GM21717 (cell line): Measurements from ENCODE around the gene TBC1D17.

Experiments used
- ATAC-seq: cut with Tn5 transposase; IDR thresholded peaks from one replicate; pipeline ENCODE4 v1.9.1; 2021; ENCODE audit warnings: mild to moderate bottlenecking, moderate library complexity; ENCODE audit not compliant: unreplicated experiment

Gene TBC1D17

DNA sequence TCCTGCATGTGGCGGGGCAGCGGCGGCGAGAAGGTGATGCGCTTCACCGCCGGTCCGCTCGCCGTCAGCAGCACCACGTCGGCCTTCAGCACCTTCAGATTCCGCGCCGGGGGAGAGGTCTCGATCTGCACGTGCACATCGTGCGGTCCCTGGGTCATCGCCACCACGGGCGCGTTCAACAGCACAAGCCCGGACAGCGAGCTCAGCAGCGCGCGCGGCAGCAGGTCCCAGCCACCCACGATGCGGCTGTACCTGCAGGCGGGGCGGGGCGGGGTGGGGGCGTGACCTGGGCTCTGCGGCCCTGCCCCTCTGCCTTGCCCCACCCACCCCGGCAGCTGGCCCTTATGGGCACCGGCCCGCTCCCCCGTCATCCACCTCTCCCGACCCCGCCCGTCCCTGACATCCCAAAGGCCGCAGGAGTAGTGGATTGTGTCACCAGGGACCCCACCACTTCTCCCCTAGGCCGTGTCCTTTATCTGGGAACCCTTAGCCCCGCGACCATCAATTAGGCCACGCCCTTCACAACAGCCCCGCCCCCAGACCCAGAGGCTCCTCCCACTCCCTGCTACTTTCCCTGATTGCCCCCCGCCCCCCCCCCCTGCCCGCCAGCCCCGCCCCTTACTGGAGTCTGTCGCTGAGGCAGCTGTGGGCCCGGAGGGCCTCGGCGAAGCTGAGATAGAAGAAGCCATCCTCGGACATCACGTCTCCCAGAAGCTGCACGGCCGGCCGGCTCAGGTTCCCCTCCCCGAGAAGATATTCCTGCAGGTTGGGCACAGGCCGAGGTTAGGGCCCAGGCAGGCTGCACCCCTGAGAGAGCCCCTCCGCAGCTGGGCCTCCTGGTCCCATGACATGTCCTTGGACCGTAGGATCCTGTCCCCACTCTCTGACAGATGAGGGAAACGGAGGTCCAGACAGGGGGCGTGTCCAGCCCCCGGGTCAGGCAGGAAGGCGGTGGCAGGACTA lies 13.1 kb downstream of the TBC1D17 start:
- no peak for ATAC-seq

DNA sequence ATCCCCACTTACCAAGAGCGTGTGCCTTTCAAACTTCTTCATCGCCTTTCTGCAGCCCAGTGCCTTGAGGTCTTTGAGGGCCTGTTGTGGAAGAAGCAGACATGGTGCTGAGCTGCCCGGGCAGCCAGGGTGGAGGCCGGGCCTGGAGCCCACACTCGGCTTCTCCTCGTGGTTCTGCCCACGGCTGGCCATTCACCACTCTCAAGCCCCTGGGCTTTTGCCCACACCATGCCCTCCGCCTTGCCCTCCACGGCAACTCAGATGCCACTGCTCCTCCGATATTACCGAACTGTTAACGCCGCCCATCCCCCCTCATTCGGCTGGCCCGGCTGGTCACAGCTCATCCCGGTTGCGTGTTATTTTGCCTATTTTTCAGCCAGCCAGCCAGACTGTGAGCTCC lies 13.9 kb downstream of the TBC1D17 start:
- no peak for ATAC-seq

DNA sequence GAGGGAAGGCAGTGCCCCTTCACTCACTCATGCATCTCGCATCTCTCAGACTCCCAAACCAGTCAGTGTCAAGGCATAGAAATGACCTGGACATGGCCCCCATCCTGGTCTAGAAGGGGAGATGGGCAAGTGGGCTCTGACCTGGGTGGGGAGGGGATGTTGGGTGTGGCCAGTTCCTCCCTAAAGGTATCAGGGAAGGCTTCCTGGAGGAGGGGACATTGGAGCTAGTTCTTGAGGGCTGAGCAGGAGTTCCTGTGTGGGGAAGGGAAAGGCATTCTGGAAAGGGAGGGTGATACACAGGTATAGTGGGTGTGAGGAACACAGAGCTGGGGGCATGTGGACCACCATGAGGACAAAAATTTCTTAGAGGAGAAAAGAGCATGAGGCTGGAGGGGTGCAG lies 15.2 kb downstream of the TBC1D17 start:
- no peak for ATAC-seq

DNA sequence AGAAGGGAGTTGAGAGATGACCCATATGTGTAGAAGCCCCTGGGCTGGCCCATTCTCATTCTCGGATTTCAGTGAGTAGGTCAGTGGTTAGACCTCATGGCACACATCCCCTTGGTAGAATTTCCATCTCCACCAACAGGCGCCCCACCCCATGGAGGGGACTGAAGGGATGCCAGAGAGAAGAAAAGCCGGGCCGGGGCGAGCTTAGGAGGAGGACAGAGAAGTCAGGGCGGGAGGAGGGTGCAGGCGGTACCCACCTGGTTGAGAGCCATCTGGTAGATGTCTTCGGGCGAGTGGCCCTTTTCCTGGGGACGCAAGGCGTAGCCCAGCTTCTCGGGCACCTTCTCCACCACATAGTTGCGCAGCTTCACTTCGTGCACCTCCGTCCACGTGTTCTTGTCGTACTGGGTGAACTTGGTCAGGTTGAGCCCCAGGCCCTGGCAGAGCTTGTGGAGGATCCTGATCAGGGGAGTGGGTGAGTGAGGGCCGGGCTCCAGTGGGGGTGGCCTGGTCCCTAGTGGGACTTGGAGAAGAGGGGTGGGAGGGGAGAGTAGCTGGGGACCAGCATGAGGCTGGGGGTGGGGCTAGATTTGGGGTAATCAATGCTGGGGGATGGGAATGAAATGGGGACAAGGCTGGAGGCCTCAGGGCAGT lies 16.6 kb downstream of the TBC1D17 start:
- no peak for ATAC-seq

DNA sequence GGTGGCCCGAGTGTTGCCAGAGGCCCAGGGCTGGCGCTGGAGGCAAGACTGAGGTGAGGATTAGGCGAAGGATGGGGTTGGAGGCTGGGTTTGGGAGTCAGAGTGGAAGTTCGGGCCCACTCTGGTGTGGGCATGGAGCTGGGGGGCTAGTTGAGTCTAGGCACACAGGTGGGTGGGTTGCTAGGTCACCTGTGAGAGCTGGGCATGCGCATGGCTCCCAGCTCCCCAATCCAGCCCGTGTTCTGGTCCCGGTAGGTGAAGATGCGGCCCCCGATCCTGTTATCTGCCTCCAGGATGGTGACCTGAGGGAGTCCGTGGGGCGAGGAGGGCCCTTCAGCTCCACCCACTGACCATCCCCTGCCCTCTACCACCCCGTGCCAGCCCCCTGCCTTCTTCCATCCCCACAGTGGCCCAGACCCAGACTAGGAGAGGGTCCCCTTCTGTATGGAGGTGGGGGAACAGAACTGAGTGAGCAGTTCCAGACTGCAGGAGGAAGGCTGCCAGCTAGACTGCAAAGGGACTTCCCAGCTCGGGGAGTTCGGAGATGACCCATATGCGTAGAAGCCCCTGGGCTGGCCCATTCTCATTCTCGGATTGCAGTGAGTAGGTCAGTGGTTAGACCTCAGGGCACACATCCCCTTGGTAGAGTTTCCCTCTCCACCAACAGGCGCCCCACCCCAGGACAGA lies 17.5 kb downstream of the TBC1D17 start:
- ATAC-seq, result no peak

DNA sequence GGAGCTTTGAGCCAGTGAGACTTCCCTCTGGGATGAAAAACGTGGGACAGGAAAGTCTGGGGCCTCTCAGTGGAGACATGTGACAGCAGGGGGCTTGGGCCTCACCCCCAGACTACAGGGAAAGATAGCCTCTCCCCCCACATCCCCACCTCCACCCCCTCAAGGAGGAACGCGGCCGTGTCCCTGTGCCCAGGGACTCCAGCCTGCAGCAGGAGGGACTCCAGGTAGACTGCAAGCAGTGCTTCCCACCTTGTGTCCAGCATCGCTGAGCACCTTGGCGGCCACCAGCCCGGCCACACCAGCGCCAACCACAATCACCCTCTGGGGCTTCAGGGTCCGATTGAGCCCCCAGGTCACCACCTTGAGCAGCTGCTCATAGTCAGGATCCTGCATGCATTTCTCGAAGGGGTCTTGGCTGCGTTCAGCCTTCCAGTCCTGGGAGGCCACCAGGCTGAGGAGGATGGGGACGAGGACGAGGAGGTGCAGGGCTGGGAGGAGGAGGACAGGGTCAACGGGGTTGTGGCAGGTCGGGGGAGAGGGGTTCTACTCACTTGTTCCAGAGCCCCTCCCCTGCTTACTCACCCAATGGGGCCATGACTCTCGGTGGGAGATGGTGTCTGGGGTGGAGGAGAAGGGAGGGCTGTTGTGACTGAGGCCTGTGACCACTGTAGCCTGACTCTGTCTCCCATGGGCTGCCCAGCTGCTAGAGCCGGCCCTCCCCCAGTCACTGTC lies 18.2 kb downstream of the TBC1D17 start:
- ATAC-seq, result no peak

DNA sequence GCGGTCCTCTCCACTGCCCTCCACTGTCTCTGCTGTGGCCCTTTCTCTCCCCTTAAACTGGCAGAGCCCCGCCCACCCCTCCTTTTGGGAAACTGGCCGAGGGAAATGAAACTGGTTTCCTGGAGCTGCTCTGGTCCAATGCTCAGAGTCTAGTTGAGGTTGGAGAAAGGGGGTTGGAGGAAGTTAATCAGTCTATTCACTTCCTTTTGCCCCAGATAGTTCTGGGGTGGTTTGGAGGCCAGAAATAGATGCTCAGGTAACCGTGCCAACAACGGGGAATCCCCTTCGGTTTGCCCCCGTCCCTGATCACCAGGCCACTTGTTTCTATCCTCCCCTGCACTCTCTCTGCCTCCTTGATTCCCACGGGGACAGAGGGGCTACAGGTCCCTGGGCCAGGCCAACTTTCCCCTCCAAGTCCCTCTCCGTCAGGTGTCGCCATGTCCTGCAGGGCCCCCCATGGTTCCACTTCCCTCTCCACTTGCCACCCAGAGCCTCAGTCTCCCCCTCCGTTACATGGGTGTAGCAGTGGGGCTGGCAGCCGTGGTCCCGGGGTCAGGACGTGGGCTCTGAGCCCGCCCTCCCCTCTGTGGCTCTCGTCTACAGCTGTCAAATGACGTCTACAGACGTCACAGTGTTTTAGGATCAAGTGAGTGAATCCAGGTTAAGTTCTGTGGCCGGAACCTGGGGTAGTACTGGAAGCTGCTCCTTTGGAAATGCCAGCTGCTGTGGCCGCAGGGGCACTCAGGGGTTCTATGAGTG lies 19.5 kb downstream of the TBC1D17 start, which contains the start of gene IL4I1:
Gene IL4I1, minus strand, starts transcription at position 25 of the 759 bp plus-strand sequence. CDS start 727 bp downstream, outside the sequence.
- peak; percentile 39 for ATAC-seq

DNA sequence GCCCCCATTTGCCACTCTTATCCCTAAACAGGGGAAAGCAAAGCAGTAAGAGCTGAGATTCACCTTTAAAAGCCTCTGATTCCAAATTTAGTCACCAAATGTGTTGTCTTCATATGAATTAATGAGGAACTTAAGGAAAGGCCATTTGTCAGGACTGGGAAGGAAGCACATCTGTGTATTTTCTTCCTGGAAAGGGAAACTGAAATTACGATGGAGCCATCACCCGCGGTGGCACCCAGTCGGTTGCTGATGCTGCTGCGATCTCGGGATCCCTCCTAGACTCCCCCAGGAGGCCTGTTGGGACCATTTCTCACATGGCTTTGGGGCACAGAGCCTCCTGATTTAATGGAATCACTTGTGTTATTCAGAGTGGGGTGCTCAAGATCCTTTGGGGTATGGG lies 26.6 kb downstream of the TBC1D17 start:
- no peak for ATAC-seq

DNA sequence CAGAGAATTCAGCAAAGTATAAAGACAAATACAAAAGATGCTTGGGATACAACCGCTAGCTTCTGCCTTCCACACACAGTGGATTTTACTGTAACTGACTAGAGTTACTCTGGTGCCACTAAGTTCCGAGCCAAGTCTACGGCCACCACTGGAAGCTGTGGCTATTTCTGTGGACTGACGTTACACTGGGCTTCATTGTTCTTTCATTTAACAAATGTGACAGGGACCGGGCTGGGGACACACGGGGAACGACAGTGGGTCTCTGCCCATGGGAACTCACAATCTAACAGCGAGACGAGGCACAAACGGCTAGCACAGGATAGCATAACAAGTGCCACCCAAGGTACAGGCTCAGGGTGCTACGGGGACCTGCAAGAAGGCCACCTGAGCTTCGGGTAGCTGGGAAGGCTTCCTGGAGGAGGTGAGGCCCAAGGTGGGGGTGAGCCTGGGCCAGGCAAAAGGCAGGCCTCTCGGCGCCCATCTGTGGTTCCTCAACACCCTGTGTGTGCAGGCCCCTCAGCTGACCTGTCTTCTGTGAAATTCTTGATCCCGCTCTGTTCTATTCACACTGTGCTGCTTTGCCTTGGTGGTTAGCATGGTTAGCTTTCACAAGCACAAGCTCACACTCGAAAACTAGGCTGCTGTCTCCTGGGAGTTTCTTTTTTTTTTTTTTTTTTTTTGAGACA lies 29.5 kb downstream of the TBC1D17 start:
- no peak for ATAC-seq

DNA sequence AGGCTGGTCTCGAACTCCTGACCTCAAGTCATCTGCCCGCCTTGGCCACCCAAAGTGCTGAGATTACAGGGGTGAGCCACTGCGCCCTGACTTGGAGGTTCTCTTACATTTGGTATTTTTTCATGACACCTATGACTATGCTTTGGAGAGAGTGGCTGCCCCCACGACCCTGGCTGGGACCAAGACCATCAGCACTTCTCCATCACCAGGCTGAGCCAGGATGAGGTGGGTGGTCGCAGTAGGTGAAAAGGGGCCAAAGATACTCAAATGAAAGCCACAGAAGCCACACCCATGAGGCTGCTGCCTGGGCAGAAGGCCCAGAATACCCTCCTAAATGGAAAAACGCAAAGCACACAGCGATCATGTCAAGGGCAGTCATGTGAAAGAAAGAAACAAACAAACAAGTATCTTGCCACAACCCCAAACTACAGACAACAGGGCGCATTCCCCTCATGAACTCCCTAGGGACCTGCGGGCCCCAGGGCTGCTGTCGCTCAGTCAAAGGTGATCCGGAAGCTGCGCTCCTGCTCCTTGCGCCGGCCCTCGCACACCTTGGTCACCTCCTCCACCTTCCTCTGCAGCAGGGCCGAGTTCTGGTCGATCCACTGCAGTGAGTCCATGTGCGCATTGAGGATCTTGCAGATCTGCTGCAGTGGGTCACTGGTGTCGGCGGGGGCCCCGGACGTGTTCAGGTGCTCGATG lies 30.4 kb downstream of the TBC1D17 start:
- no peak for ATAC-seq

DNA sequence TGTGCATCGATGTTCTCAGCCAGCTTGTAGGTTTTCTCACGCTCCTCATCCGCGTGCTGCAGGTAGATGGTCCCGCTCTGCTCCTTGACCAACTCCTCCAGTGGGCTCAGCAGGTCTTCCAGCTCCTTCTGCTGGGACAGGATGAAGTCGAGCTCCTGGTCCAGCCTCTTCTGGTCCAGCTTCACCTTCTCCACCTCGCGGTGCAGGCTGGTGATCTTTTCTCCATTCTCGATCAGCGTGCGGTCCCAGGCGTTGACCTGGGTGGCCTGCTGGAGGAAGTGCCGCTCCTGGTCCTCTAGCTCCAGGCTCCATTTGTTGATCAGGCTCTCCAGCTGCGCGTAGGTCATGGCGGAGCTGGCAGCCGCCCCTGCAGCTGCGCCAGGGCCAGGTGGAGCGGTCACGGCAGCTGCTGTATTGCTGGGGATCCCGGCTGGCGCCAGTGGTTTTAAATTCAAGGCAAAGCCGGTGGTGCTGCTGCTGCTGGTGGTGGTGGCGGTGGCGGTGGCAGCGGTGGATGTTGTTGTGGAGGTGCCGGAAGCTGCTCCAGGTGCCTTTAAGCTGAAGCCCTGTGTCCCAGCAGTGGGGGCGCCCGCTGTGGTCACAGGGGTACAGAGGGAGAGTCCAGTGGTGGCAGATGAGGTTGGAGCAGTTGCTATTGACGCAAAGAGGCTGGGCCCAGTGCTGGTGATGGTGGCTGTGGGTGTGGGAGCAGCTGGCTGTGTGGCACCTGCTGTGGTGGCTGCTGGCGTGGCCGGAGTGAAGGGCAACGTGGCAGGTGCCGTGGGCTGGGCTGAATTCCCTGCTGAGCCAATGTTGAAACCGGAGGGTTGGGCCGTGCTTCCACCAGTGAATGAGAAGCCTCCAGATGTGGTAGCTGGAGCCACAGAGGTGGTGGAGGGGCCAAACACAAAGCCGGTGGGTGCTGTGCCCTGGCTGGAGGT lies 31.2 kb downstream of the TBC1D17 start:
- no peak for ATAC-seq

DNA sequence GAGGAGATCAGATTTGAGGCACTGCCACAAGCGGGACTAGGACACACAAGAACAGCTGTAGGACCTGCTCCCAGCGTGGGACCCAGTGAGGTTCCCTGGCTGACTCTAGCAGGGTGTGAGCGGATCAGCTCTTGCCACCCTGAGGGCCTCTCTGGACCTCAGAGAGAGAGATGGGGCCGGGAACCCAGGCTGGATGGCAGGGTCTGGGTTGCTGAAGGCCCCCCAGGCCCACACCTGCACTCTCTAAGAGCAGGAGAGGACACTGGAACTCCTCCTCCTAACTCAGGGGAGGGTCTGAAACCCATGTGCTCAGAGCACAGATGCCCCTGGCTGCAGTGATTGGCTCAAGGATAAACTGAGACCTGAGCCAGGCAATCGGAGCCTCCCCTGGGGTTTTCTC lies 32.7 kb downstream of the TBC1D17 start:
- ATAC-seq, result no peak

DNA sequence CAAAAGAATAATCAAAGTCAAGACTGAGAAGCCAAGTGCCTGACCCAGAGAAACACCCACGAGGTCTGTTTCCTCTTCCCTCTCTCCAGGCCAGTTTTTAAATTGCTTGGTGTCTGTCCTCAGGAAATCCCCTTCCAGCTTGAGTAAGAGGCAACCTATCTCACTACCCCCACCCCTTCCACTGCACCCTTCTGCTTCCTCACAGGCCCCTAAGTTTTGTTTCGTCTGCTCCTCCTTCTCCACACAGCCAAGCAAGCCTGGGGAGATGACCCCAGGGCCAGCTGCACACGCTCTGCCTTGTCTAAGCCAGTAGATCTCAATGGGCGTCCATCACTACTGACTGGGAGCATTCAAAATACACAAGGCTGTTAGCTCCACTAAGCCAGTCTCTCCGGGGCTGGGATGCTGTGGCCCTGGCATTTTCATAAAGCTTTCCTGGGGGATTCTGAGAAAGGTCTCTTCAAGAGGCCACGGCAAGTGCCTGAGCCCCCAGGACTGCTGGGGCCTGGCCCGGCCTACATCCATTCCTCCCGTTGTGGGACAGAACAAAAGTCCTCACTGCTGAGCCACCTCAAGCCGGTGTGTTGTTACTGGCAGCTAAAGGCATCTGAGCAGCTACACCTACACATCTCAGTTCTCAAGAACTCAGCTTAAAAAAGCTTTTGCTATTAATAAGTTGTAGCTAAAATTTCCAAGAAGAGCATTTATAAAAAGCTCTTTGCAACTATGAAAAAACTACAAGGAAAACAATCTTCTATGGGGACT lies 34.1 kb downstream of the TBC1D17 start:
- no peak for ATAC-seq

DNA sequence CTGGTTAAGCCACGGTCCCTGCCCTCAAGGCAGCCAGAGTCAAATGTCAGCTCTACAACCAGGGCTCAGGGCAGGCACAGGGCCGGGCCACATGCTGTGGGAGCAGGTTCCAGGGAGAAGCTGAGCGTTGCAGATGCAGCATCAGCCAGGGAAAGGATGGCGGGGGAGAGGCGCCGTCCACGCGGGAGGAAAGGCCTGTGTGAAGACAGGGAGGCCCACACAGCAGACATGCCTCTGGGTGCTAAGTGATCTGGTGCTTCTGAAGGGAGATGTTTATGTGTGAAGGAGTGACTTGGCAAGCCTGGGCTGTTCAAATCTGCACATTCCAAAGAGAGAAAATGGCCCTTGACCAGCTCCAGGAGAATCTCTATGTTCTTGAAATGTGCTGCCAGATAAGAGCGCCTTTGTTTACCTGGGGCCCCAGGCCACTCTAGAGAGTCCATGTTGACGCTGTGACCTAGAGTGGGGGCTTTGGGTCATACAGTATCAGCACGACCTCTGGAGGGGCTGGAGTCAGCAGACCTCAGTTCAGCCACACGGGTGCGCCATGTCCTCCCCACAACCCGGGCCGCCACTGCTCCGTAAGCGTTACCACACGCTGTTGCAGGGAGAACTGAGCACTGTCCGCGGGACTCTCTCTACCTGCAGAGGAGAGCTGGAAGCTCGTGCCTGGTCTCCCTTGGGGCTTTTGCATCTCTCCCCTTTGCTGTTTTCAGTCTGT lies 35.6 kb downstream of the TBC1D17 start:
- ATAC-seq, result no peak

DNA sequence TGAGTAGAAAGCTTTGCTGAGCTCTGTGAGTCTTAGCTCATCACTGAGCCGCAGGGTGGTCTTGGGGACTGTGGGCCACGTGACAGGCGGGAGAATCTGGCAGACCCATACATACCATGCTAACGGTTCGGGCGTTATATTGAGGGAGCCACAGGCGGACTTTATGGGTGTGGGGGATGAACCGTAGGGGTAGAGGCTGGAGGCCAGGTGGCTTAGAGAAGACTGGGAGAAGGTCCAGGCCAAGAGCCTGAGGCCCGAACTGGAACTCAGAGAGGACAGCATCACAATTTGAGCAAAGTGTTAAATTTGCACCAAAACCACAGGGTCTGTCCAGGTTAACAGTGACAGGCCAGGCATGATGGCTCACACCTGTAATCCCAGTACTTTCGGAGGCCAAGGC lies 36.2 kb downstream of the TBC1D17 start:
- no peak for ATAC-seq

DNA sequence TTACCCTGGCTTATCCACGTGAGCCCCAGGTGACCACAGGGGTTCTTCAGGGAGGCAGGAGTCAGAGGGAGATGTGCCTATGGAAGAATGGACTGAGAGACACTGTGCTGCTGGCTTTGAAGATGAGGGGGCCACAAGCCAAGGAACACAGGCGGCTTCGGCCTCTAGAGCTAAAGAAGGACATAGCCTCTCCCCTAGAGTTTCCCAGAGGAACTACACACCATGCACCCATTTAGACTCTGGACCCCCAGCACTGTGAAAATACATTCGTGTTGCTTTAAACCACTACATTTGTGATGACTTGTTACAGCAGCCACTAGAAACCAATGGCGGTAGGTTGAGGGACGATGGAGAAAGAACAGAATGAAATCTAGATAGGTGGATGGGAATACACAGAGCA lies 37.8 kb downstream of the TBC1D17 start:
- no peak for ATAC-seq
